Measurements from ENCODE around the gene POLA1.

- TF ChIP-seq CTCF (IDR thresholded peaks at IDR 0.05) (no peak), POLR2A (IDR thresholded peaks at IDR 0.05) (no peak)
Observed at GRCh38 chrX:24702362-24703184, 8.9 kb downstream of the POLA1 start.
